Measurements from ENCODE around the gene SPAG16.

The SPAG16 gene

DNA sequence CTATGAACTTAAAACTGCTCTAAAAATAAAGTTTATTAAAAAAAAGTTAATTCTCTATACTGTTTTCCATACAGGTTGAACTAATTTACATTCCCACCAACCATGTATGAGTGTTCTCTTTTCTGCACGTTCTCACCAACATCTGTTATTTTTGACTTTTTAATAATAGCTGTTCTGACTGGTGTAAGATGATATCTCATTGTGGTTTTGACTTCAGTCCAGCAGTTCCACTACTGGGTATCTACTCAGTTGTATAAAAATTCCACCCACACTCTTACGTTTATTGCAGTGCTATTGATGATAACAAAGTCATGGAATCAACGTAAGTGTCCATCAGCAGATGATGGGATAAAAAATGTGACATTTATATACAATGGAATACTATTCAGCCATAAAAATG is 33.7 kb downstream of the SPAG16 start:
- H3K27me3 ChIP-seq (ENCODE audit: insufficient read depth, poor library complexity, severe bottlenecking): no peaks in the 10 kb centered on the region
- no peak for DNase-seq (ENCODE audit: low read depth in 1 of 2, low spot score in 1 of 2)
- H3K27ac ChIP-seq (replicated peaks): no peak overlapping the region
- H3K4me3 ChIP-seq (replicated peaks; ENCODE audit: insufficient read depth, low read length): no peak overlapping the region
- no peak for TF ChIP-seq SPI1 (IDR thresholded peaks at IDR 0.05; ENCODE audit: borderline replicate concordance, low read depth)
- TF ChIP-seq POLR2AphosphoS5 (IDR thresholded peaks at IDR 0.05; ENCODE audit: low read depth): no peak
- TF ChIP-seq, protein P1, sequence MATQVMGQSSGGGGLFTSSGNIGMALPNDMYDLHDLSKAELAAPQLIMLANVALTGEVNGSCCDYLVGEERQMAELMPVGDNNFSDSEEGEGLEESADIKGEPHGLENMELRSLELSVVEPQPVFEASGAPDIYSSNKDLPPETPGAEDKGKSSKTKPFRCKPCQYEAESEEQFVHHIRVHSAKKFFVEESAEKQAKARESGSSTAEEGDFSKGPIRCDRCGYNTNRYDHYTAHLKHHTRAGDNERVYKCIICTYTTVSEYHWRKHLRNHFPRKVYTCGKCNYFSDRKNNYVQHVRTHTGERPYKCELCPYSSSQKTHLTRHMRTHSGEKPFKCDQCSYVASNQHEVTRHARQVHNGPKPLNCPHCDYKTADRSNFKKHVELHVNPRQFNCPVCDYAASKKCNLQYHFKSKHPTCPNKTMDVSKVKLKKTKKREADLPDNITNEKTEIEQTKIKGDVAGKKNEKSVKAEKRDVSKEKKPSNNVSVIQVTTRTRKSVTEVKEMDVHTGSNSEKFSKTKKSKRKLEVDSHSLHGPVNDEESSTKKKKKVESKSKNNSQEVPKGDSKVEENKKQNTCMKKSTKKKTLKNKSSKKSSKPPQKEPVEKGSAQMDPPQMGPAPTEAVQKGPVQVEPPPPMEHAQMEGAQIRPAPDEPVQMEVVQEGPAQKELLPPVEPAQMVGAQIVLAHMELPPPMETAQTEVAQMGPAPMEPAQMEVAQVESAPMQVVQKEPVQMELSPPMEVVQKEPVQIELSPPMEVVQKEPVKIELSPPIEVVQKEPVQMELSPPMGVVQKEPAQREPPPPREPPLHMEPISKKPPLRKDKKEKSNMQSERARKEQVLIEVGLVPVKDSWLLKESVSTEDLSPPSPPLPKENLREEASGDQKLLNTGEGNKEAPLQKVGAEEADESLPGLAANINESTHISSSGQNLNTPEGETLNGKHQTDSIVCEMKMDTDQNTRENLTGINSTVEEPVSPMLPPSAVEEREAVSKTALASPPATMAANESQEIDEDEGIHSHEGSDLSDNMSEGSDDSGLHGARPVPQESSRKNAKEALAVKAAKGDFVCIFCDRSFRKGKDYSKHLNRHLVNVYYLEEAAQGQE (IDR thresholded peaks at IDR 0.05; ENCODE audit: insufficient replicate concordance, low read depth): no peak
- no peak for TF ChIP-seq GABPA (IDR thresholded peaks at IDR 0.05; ENCODE audit: low read depth)
- TF ChIP-seq, protein P2, sequence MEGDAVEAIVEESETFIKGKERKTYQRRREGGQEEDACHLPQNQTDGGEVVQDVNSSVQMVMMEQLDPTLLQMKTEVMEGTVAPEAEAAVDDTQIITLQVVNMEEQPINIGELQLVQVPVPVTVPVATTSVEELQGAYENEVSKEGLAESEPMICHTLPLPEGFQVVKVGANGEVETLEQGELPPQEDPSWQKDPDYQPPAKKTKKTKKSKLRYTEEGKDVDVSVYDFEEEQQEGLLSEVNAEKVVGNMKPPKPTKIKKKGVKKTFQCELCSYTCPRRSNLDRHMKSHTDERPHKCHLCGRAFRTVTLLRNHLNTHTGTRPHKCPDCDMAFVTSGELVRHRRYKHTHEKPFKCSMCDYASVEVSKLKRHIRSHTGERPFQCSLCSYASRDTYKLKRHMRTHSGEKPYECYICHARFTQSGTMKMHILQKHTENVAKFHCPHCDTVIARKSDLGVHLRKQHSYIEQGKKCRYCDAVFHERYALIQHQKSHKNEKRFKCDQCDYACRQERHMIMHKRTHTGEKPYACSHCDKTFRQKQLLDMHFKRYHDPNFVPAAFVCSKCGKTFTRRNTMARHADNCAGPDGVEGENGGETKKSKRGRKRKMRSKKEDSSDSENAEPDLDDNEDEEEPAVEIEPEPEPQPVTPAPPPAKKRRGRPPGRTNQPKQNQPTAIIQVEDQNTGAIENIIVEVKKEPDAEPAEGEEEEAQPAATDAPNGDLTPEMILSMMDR (IDR thresholded peaks at IDR 0.05; ENCODE audit: insufficient read depth, low read length): no peak

DNA sequence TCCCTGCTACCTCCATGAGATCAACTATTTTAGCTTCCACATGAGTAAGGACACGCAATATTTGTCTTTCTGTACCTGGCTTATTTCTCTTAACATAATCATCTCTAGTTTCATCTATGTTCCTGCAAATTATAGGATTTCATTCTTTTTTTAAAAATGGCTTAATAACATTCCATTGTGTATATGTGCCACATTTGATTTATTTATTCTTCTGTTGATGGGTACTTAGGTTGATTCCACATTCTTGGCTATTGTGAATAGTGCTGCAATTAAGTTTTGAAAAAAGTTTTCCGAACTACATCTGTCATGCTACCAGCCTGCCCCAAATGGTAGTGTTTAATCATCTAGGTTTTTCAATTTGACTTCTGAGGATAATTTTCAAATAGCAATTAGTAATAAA is 36.3 kb downstream of the SPAG16 start:
- no peak overlapping the region for H3K4me3 ChIP-seq (replicated peaks; ENCODE audit: insufficient read depth, low read length)
- TF ChIP-seq SPI1 (IDR thresholded peaks at IDR 0.05; ENCODE audit: borderline replicate concordance, low read depth): no peak
- no peak for TF ChIP-seq POLR2AphosphoS5 (IDR thresholded peaks at IDR 0.05; ENCODE audit: low read depth)
- no peak for TF ChIP-seq GABPA (IDR thresholded peaks at IDR 0.05; ENCODE audit: low read depth)
- TF ChIP-seq, protein P1 (IDR thresholded peaks at IDR 0.05; ENCODE audit: insufficient replicate concordance, low read depth): no peak
- TF ChIP-seq, protein P2 (IDR thresholded peaks at IDR 0.05; ENCODE audit: insufficient read depth, low read length): no peak
- no peaks in the 10 kb centered on the region for H3K27me3 ChIP-seq (ENCODE audit: insufficient read depth, poor library complexity, severe bottlenecking)
- H3K27ac ChIP-seq (replicated peaks): no peak overlapping the region
- no peak for DNase-seq (ENCODE audit: low read depth in 1 of 2, low spot score in 1 of 2)

DNA sequence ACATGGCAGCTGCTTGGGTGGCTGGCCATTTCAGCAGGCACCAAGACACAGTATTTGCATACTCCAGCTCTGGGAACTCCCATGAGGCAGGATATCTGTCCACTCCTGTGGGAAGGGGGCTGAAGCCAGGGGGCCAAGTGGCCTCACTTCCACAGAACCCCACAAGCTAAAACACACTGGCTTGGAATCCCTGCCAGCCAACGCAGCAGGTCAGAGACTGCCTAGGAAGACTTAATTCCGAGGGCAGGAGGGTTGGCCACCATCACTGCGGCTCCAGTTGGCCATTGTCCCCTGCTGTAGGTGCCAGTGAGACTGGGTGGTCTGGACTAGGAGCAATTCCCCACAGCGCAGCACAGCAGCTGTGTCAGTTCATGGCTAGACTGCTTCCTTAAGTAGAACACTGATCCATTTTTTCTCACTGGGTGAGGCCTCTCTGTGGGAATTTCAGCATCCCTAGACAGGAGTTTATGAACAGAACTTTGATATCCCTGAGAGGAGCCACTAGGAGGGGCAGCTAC is 52.0 kb downstream of the SPAG16 start:
- TF ChIP-seq, protein P2 (IDR thresholded peaks at IDR 0.05; ENCODE audit: insufficient read depth, low read length): no peak
- TF ChIP-seq GABPA (IDR thresholded peaks at IDR 0.05; ENCODE audit: low read depth) (no peak), POLR2AphosphoS5 (IDR thresholded peaks at IDR 0.05; ENCODE audit: low read depth) (no peak), SPI1 (IDR thresholded peaks at IDR 0.05; ENCODE audit: borderline replicate concordance, low read depth) (no peak)
- TF ChIP-seq, protein P1 (IDR thresholded peaks at IDR 0.05; ENCODE audit: insufficient replicate concordance, low read depth): no peak
- no peak overlapping the region for H3K4me3 ChIP-seq (replicated peaks; ENCODE audit: insufficient read depth, low read length)
- no peak overlapping the region for H3K27ac ChIP-seq (replicated peaks)
- no peaks in the 10 kb centered on the region for H3K27me3 ChIP-seq (ENCODE audit: insufficient read depth, poor library complexity, severe bottlenecking)
- DNase-seq (ENCODE audit: low read depth in 1 of 2, low spot score in 1 of 2): no peak

Data from HL-60 (cell line).